Upper lobe of left lung (tissue), 4 donors: ENCODE data around the gene NEXN.

Experiments used
- EP300 ChIP-seq, 4 donors: sonication (generic); formaldehyde crosslinking; IDR thresholded peaks; one replicate each; pipeline ENCODE4 v1.5.1; 2017; ENCODE audit warnings: antibody characterized with exemption in 4 of 4, control low read depth in 2 of 4
- POLR2A ChIP-seq, 4 donors: fragments of 450-650 bp; IDR thresholded peaks; one replicate each; pipeline ENCODE4 v1.5.1; 2016 to 2017; ENCODE audit warnings: antibody characterized with exemption in 4 of 4, mild to moderate bottlenecking in 2 of 4
- POLR2AphosphoS5 ChIP-seq, 2 donors: sonication (generic); formaldehyde crosslinking; IDR thresholded peaks; one replicate each; pipeline ENCODE4 v1.5.1; 2017; ENCODE audit warnings: antibody characterized with exemption in 2 of 2
- TF ChIP-seq, protein P1 (sequence below), 6 experiments: fragments of 450-650 bp in 4 of 6; fragments of 200-600 bp in 2 of 6; sonication (generic) in 2 of 6; IDR thresholded peaks; one replicate each; pipeline ENCODE4 v1.5.1; 2016 to 2019; ENCODE audit warnings: antibody characterized with exemption in 6 of 6

DNA sequence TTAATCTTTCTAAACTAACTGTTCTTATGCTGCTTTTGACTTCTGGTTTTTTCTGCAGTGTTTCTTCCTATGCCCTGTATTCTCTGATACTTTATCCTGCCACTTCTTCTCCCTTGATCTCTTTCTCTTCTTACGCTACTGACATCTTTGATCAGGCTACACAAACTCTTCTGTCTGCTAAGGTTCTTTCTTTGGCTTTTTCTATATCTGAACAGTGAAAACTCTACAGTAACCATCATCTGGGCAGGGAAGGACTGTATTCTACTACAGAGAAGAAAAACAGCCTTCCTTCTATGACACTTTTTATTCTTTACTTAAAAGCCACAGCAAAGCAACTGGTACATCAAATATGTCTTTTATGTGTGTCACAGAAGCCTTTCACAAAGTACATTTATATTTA lies 7.4 kb upstream of the NEXN start:
- TF ChIP-seq, protein P1, sequence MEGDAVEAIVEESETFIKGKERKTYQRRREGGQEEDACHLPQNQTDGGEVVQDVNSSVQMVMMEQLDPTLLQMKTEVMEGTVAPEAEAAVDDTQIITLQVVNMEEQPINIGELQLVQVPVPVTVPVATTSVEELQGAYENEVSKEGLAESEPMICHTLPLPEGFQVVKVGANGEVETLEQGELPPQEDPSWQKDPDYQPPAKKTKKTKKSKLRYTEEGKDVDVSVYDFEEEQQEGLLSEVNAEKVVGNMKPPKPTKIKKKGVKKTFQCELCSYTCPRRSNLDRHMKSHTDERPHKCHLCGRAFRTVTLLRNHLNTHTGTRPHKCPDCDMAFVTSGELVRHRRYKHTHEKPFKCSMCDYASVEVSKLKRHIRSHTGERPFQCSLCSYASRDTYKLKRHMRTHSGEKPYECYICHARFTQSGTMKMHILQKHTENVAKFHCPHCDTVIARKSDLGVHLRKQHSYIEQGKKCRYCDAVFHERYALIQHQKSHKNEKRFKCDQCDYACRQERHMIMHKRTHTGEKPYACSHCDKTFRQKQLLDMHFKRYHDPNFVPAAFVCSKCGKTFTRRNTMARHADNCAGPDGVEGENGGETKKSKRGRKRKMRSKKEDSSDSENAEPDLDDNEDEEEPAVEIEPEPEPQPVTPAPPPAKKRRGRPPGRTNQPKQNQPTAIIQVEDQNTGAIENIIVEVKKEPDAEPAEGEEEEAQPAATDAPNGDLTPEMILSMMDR (IDR thresholded peaks at IDR 0.05), result no peak
- TF ChIP-seq EP300 (IDR thresholded peaks at IDR 0.05) (no peak), POLR2A (IDR thresholded peaks at IDR 0.05) (no peak), POLR2AphosphoS5 (IDR thresholded peaks at IDR 0.05) (no peak)
